HCT116 (cell line): ENCODE data around the gene AP1G1.
"Not testable (repeated sequence)": the region's sequence is repeated elsewhere in the genome, so short reads cannot be mapped to it uniquely, and the experiment has no call there.

Source experiments
- CTCF ChIP-seq, 3 experiments: fragments of 200-600 bp in 1 of 3; sonication (generic) in 1 of 3; IDR thresholded peaks in 2 of 3; conservative IDR thresholded peaks in 1 of 3; 2 replicates each; pipeline ENCODE4 v1.5.1; 2012 to 2017; ENCODE audit warnings: low read depth in 2 of 3, low read length in 2 of 3, antibody characterized with exemption in 1 of 3, borderline replicate concordance in 1 of 3, control low read depth in 1 of 3, mild to moderate bottlenecking in 1 of 3, mixed read lengths in 1 of 3, mixed run types in 1 of 3, moderate library complexity in 1 of 3; ENCODE audit not compliant: insufficient read depth in 1 of 3
- EGR1 ChIP-seq: IDR thresholded peaks from 2 replicates; pipeline ENCODE4 v1.6.1; 2012; ENCODE audit warnings: low read depth
- EZH2phosphoT487 ChIP-seq: fragments of 200-600 bp; IDR thresholded peaks from 2 replicates; pipeline ENCODE4 v1.6.1; 2018; ENCODE audit warnings: antibody characterized with exemption, borderline replicate concordance
- POLR2AphosphoS5 ChIP-seq: IDR thresholded peaks from 2 replicates; pipeline ENCODE4 v1.6.1; 2011; ENCODE audit warnings: mild to moderate bottlenecking, low read depth, low read length, moderate library complexity
- ZFX ChIP-seq: fragments of 450-650 bp; IDR thresholded peaks from 2 replicates; pipeline ENCODE4 v1.6.1; 2017

DNA sequence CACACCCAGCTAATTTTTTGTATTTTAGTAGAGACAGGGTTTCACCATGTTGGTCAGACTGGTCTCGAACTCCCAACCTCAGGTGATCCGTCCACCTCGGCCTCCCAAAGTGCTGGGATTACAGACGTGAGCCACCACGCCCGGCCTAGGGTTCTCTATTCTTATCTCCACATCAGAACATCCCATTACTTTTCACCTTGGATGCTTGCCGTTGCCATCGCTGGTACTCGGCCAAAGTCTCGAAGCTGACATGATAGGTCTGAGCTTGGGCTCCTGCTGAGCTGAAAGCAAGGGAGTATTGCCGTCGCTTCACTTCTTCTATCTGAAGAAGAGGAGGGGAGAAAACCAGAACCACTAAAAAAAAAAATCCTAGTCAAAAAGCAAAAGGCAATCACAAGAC lies 124.4 kb downstream of the AP1G1 start:
- not testable (repeated sequence) for TF ChIP-seq EZH2phosphoT487; POLR2AphosphoS5; CTCF (IDR thresholded peaks at IDR 0.05 in 2 of 3, conservative IDR thresholded peaks at IDR 0.05 in 1 of 3; ENCODE audit: borderline replicate concordance in 1 of 3, insufficient read depth in 1 of 3, low read depth in 2 of 3, low read length in 2 of 3); ZFX; EGR1
